NT2/D1 (cell line): ENCODE results near the gene FFAR1.

ENCODE experiments used
- YY1 ChIP-seq: IDR thresholded peaks from 2 replicates; pipeline ENCODE4 v1.6.1; 2011; ENCODE audit not compliant: insufficient read length, insufficient read depth
- ZNF274 ChIP-seq: IDR thresholded peaks from 2 replicates; pipeline ENCODE4 v1.6.1; 2011; ENCODE audit warnings: mild to moderate bottlenecking, low read depth, low read length

GRCh38 chr19:35389192-35389861, 41.6 kb downstream of the FFAR1 start:
- TF ChIP-seq ZNF274 (no peak), YY1 (no peak)
